DND-41 (cell line): ENCODE data around the gene HAP1.

ENCODE experiments used
- EZH2 ChIP-seq: IDR thresholded peaks from 3 replicates; pipeline ENCODE4 v1.6.1; 2012; ENCODE audit warnings: borderline replicate concordance, low read depth, mild to moderate bottlenecking, moderate library complexity, low read length, inconsistent platforms; ENCODE audit not compliant: severe bottlenecking
- TF ChIP-seq, protein P1 (sequence below): IDR thresholded peaks from 2 replicates; pipeline ENCODE4 v1.5.1; 2012; ENCODE audit warnings: borderline replicate concordance, low read length, moderate library complexity, mild to moderate bottlenecking; ENCODE audit not compliant: poor library complexity, severe bottlenecking; ENCODE audit errors: extremely low read depth

DNA sequence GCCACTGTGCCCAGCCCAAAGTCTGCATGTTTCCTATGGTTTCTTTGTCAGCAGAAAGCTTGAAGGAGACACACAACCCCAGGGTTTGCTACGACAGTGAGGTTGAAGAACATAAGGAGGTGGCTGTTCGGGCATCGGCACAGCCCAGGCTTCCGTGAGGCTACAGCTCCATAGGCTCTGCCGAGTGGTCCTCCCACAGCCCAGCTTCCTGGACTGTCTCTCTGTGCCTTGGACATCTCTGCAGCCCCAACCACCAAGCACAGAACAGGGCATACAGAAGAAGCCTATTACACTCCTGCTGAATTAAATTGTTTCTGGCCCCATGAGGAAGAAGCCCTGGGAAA lies 3.2 kb upstream of the HAP1 start:
- no peak for TF ChIP-seq EZH2
- TF ChIP-seq, protein P1, sequence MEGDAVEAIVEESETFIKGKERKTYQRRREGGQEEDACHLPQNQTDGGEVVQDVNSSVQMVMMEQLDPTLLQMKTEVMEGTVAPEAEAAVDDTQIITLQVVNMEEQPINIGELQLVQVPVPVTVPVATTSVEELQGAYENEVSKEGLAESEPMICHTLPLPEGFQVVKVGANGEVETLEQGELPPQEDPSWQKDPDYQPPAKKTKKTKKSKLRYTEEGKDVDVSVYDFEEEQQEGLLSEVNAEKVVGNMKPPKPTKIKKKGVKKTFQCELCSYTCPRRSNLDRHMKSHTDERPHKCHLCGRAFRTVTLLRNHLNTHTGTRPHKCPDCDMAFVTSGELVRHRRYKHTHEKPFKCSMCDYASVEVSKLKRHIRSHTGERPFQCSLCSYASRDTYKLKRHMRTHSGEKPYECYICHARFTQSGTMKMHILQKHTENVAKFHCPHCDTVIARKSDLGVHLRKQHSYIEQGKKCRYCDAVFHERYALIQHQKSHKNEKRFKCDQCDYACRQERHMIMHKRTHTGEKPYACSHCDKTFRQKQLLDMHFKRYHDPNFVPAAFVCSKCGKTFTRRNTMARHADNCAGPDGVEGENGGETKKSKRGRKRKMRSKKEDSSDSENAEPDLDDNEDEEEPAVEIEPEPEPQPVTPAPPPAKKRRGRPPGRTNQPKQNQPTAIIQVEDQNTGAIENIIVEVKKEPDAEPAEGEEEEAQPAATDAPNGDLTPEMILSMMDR: no peak
